Left lobe of liver (tissue), 2 donors: Measurements from ENCODE around the gene REPS2. TPM values are rescaled to one million over a fixed set of nuclear protein-coding genes. Genes with fewer than 3 reads are reported as not detected.

Experiments used
- ATAC-seq: fragments of 200-7000 bp; cut with Tn5 transposase; one replicate; pipeline ENCODE4 v1.9.1; 2020; ENCODE audit warnings: mild to moderate bottlenecking, moderate library complexity
- DNase-seq: peaks from one replicate; pipeline ENCODE4 v3.0.0-alpha.2; 2020; ENCODE audit warnings: low spot score
- total RNA-seq: library from RNA; stranded (reverse); gene quantifications from one replicate; pipeline ENCODE4 v1.2.1, GENCODE V29; 2021
- donor health status: DM: no; HTN: no; CAD: no; lungs with moderate emphysema.
- donor health status: DM: no; HTN: yes; CAD: no.

The REPS2 gene
- total RNA-seq, 1 donor from 2014 or later = 19.1 TPM

GRCh38 chrX:17077361-17077760, 130.9 kb downstream of the REPS2 start:
- ATAC-seq (no peak), DNase-seq (no peak)

- ATAC-seq (no peak), DNase-seq (no peak)
These were observed 131.7 kb downstream of the REPS2 start for GRCh38 chrX:17078031-17078720.

- ATAC-seq (no peak), DNase-seq (no peak)
These were observed 135.1 kb downstream of the REPS2 start for GRCh38 chrX:17081511-17081910.

GRCh38 chrX:17081968-17082367, 135.5 kb downstream of the REPS2 start:
- no peak for DNase-seq
- ATAC-seq = no peak

GRCh38 chrX:17082831-17083230, 136.4 kb downstream of the REPS2 start:
- DNase-seq = no peak

GRCh38 chrX:17086317-17086716, 139.9 kb downstream of the REPS2 start:
- DNase-seq (no peak), ATAC-seq (peak; percentile 55)

More at GRCh38 chrX:17082831-17083230, 136.4 kb downstream of the REPS2 start:
- peak; percentile 56 for ATAC-seq

- ATAC-seq = no peak
- no peak for DNase-seq
These were observed 148.7 kb downstream of the REPS2 start for GRCh38 chrX:17095161-17095560.

- DNase-seq (no peak), ATAC-seq (peak; percentile 55)
These were observed 152.2 kb downstream of the REPS2 start for GRCh38 chrX:17098516-17099247.

- ATAC-seq (no peak), DNase-seq (no peak)
These were observed 158.0 kb downstream of the REPS2 start for GRCh38 chrX:17104433-17104832.

- ATAC-seq = no peak
These were observed 174.4 kb downstream of the REPS2 start for GRCh38 chrX:17120816-17121215.

GRCh38 chrX:17154001-17154400, 207.5 kb downstream of the REPS2 start:
- DNase-seq = no peak

More at GRCh38 chrX:17120816-17121215, 174.4 kb downstream of the REPS2 start:
- DNase-seq = no peak

GRCh38 chrX:17160975-17161374, 214.5 kb downstream of the REPS2 start:
- ATAC-seq (no peak), DNase-seq (no peak)

More at GRCh38 chrX:17154001-17154400, 207.5 kb downstream of the REPS2 start:
- no peak for ATAC-seq

GRCh38 chrX:17161991-17162390, 215.5 kb downstream of the REPS2 start:
- DNase-seq = no peak
- no peak for ATAC-seq

- ATAC-seq (no peak), DNase-seq (no peak)
These were observed 217.6 kb downstream of the REPS2 start for GRCh38 chrX:17164079-17164478.

GRCh38 chrX:17164941-17165340, 218.5 kb downstream of the REPS2 start:
- DNase-seq = no peak
- ATAC-seq = no peak

GRCh38 chrX:17167915-17168314, 221.5 kb downstream of the REPS2 start:
- no peak for ATAC-seq
- no peak for DNase-seq

- ATAC-seq = no peak
- no peak for DNase-seq
These were observed 224.5 kb downstream of the REPS2 start for GRCh38 chrX:17170973-17171372.

- no peak for DNase-seq
These were observed 228.2 kb downstream of the REPS2 start for GRCh38 chrX:17174671-17175070.

GRCh38 chrX:17182317-17182716, 235.9 kb downstream of the REPS2 start:
- peak; percentile 74 for ATAC-seq
- no peak for DNase-seq

More at GRCh38 chrX:17174671-17175070, 228.2 kb downstream of the REPS2 start:
- no peak for ATAC-seq

GRCh38 chrX:17183566-17183965, 237.1 kb downstream of the REPS2 start:
- ATAC-seq = no peak

GRCh38 chrX:17185431-17185830, 239.0 kb downstream of the REPS2 start:
- ATAC-seq = no peak
- DNase-seq = no peak

More at GRCh38 chrX:17183566-17183965, 237.1 kb downstream of the REPS2 start:
- DNase-seq = no peak

GRCh38 chrX:17187136-17187756, 240.8 kb downstream of the REPS2 start:
- DNase-seq = no peak

More at GRCh38 chrX:17187136-17187756, 240.8 kb downstream of the REPS2 start:
- ATAC-seq = no peak
